HG03558 (cell line): ENCODE results near the gene NNAT.

Source experiments
- ATAC-seq: cut with Tn5 transposase; IDR thresholded peaks from one replicate; pipeline ENCODE4 v1.9.1; 2021; ENCODE audit warnings: moderate number of reproducible peaks; ENCODE audit not compliant: unreplicated experiment; ENCODE audit errors: extremely low read depth

NNAT gene

GRCh38 chr20:37564388-37565133, 43.5 kb downstream of the NNAT start:
- no peak for ATAC-seq

GRCh38 chr20:37565134-37565811, 44.2 kb downstream of the NNAT start:
- ATAC-seq = no peak

- ATAC-seq = no peak
These were observed 45.7 kb downstream of the NNAT start for GRCh38 chr20:37566590-37567330.

GRCh38 chr20:37567331-37567665, 46.2 kb downstream of the NNAT start:
- ATAC-seq = no peak

- ATAC-seq = no peak
These were observed 46.9 kb downstream of the NNAT start for GRCh38 chr20:37567671-37568588.

GRCh38 chr20:37570419-37570818, 49.4 kb downstream of the NNAT start:
- no peak for ATAC-seq

GRCh38 chr20:37571033-37571432, 50.0 kb downstream of the NNAT start:
- ATAC-seq = no peak
